Keratinocyte (primary cell): Measurements from ENCODE around the gene RNH1. TPM values are rescaled to one million over a fixed set of nuclear protein-coding genes. Genes with fewer than 3 reads are reported as not detected.

Source experiments
- DNase-seq: peaks from one replicate; pipeline ENCODE4 v3.0.0-alpha.2; 2011; ENCODE audit warnings: low read depth, missing footprints, low spot score
- FAIRE-seq: peaks from 2 replicates; lab custom pipeline; 2011; peaks lifted over from hg19 to GRCh38; lab: Jason Lieb, UNC
- H2AFZ ChIP-seq: 2 replicates; pipeline ENCODE4 v1.6.0; 2012; ENCODE audit warnings: low read length, control low read depth, inconsistent platforms; ENCODE audit not compliant: control insufficient read depth
- H3K27ac ChIP-seq: 2 replicates; pipeline ENCODE4 v1.5.1; 2011; ENCODE audit warnings: low read length; ENCODE audit not compliant: control insufficient read depth, insufficient read depth
- H3K27me3 ChIP-seq: 3 replicates; pipeline ENCODE4 v1.6.0; 2011; ENCODE audit warnings: low read length; ENCODE audit not compliant: control insufficient read depth, insufficient read depth; ENCODE audit errors: extremely low read depth
- H3K36me3 ChIP-seq, 2 experiments: 2 replicates in 1 of 2; 3 replicates in 1 of 2; pipeline ENCODE4 v1.5.1; 2011; ENCODE audit warnings: low read length in 2 of 2, mild to moderate bottlenecking in 1 of 2; ENCODE audit not compliant: control insufficient read depth in 2 of 2, insufficient read depth in 2 of 2; ENCODE audit errors: extremely low read depth in 1 of 2
- H3K4me1 ChIP-seq: 3 replicates; pipeline ENCODE4 v1.5.1; 2011; ENCODE audit warnings: low read length; ENCODE audit not compliant: control insufficient read depth, insufficient read depth; ENCODE audit errors: extremely low read depth
- H3K4me2 ChIP-seq: 3 replicates; pipeline ENCODE4 v1.6.0; 2011; ENCODE audit warnings: low read depth, low read length; ENCODE audit not compliant: control insufficient read depth, insufficient read depth; ENCODE audit errors: extremely low read depth
- H3K4me3 ChIP-seq, 3 experiments: fragments of 200-600 bp in 1 of 3; sonication (generic) in 1 of 3; 2 replicates in 2 of 3; 3 replicates in 1 of 3; pipeline ENCODE4 v1.5.1; 2011 to 2016; ENCODE audit warnings: low read length in 3 of 3, mild to moderate bottlenecking in 3 of 3, control low read depth in 2 of 3, inconsistent platforms in 1 of 3, low read depth in 1 of 3, mixed read lengths in 1 of 3, mixed run types in 1 of 3, moderate library complexity in 1 of 3; ENCODE audit not compliant: control insufficient read depth in 2 of 3, insufficient read depth in 2 of 3; ENCODE audit errors: extremely low read depth in 1 of 3
- H3K79me2 ChIP-seq: 2 replicates; pipeline ENCODE4 v1.6.0; 2012; ENCODE audit warnings: low read length; ENCODE audit not compliant: control insufficient read depth, insufficient read depth
- H3K9ac ChIP-seq: 3 replicates; pipeline ENCODE4 v1.6.0; 2011; ENCODE audit warnings: low read length; ENCODE audit not compliant: control insufficient read depth, insufficient read depth; ENCODE audit errors: extremely low read depth
- H3K9me1 ChIP-seq: 3 replicates; pipeline ENCODE4 v1.6.0; 2011; ENCODE audit warnings: low read length; ENCODE audit not compliant: control insufficient read depth, insufficient read depth; ENCODE audit errors: extremely low read depth
- H3K9me3 ChIP-seq: 2 replicates; pipeline ENCODE4 v1.5.1; 2012; ENCODE audit warnings: low read depth, low read length; ENCODE audit not compliant: control insufficient read depth
- H4K20me1 ChIP-seq: 3 replicates; pipeline ENCODE4 v1.6.0; 2011; ENCODE audit warnings: low read length; ENCODE audit not compliant: control insufficient read depth, insufficient read depth; ENCODE audit errors: extremely low read depth
- CTCF ChIP-seq, 3 experiments: IDR thresholded peaks in 1 of 3; conservative IDR thresholded peaks in 1 of 3; optimal IDR thresholded peaks in 1 of 3; 2 replicates in 2 of 3; 3 replicates in 1 of 3; pipeline versions ENCODE3 to v1.5.1; 2011; ENCODE audit warnings: low read length in 3 of 3, mild to moderate bottlenecking in 3 of 3, moderate library complexity in 2 of 3, control low read depth in 1 of 3, inconsistent platforms in 1 of 3; ENCODE audit not compliant: insufficient read depth in 2 of 3; ENCODE audit errors: extremely low read depth in 1 of 3
- EZH2 ChIP-seq: IDR thresholded peaks from one replicate; pipeline ENCODE4 v1.6.1; 2012; ENCODE audit warnings: inconsistent platforms, mild to moderate bottlenecking, low read length, moderate library complexity
- dilution Hi-C: fragments of 300-500 bp; cut with MboI; formaldehyde crosslinking; loops from one replicate; pipeline ENCODE4 v1.7.0; 2020; ENCODE audit warnings: low sequenced_read_pairs; ENCODE audit not compliant: extremely low pct_ligation_motif_present
- polyA plus RNA-seq, 5 experiments: library from polyadenylated mRNA; depleted of rRNA in 3 of 5; stranded (reverse) in 3 of 5; stranded (forward) in 1 of 5; unstranded in 1 of 5; fragments of >200 nt; gene quantifications; 1 replicate in 1 of 5; 2 replicates in 3 of 5; 3 replicates in 1 of 5; pipeline versions ENCODE4 v1.2.1 to v1.2.3, GENCODE V29; 2011 to 2012; ENCODE audit warnings: missing spikeins in 2 of 5, low read depth in 1 of 5, low replicate concordance in 1 of 5

RNH1 gene
- polyA plus RNA-seq, 1 donor (not counting 4 experiments of a cell fraction or from before 2014, with no cell fraction given), result 92.0 TPM

DNA sequence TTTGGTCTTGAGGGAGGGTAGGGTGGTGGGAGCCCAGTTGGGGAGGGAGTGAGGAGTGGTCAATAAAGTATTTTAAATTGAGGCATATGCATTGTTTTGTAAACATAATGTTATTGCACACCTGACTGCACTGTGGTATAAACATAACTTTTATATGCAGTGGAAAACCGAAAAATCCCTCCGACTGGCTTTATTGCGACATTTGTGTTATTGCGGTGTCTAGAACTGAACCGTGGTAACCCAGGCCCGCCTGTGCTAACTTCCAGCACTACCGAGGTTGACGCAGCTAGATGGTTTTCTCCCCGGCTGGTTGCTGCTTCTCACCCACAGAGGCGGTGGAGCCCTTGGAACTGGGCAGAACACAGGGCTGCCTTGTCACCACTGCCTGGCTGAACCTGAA, 7.6 kb upstream of the RNH1 start:
- no peaks in the 10 kb centered on the region for H3K9me1 ChIP-seq
- H4K20me1 ChIP-seq, result no peaks in the 10 kb centered on the region
- H3K4me1 ChIP-seq, result peaks cover 20% of the 10 kb centered on the region
- H3K79me2 ChIP-seq, result no peaks in the 10 kb centered on the region
- peaks cover 3% of the 10 kb centered on the region for H3K9me3 ChIP-seq
- H3K4me2 ChIP-seq, result peak overlapping the region; percentile 45
- dilution Hi-C loops, result no loop called here
- no peak for DNase-seq
- H3K36me3 ChIP-seq, result peaks cover 6 to 9% of the 10 kb centered on the region in 2 experiments
- no peak for FAIRE-seq
- no peak overlapping the region for H2AFZ ChIP-seq
- TF ChIP-seq EZH2, result no peak
- TF ChIP-seq CTCF (optimal IDR thresholded peaks at IDR 0.05 in 1 of 3, IDR thresholded peaks at IDR 0.05 in 1 of 3, conservative IDR thresholded peaks at IDR 0.05 in 1 of 3; ENCODE audit: extremely low read depth in 1 of 3, insufficient read depth in 2 of 3, low read length in 3 of 3), result no peak
- H3K9ac ChIP-seq, result peak overlapping the region; percentile 60
- H3K27ac ChIP-seq, result peak overlapping the region; percentile 90
- H3K27me3 ChIP-seq, result no peaks in the 10 kb centered on the region
- no peak overlapping the region for H3K4me3 ChIP-seq

DNA sequence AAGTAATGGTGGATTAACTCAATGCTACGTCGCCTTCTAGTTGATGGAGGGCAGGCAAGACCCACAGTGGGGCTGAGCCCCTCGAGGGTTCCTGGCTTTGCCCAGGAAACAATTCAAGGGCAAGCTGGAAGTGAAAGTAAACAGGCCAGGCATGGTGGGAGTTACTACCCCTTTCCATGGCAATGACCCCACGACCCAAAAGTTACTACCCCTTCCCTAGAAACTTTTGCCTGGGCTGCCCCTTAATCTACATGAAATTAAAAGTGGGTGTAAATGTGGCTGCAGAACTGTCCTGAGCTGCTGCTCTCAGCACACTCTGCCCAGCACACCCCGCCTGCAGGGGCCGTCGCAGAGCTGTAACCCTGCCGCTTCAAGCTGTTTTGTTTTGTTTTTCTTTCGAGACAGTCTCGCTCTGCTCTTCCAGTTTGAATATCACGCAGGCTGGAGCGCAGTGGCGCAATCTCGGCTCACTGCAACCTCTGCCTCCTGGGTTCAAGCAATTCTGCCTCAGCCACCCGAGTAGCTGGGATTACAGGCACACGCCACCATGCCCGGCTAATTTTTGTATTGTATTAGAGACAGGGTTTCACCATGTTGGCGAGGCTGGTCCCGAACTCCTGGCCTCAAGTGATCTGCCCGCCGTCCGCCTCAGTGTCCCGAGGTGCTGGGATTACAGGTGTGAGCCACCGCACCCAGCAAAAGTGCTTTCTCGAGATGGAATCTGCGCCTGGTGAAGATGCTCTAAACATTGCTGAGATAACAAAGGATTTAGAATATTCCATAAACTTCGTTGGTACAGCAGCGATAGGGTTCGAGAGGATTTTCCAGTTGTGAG, 5.9 kb upstream of the RNH1 start:
- dilution Hi-C loops, result no loop called here
- H4K20me1 ChIP-seq, result no peaks in the 10 kb centered on the region

More for the DNA sequence above, 5.9 kb upstream of the RNH1 start:
- no peak for DNase-seq
- no peaks in the 10 kb centered on the region for H3K9me1 ChIP-seq
- no peak overlapping the region for H3K27ac ChIP-seq
- H3K27me3 ChIP-seq, result no peaks in the 10 kb centered on the region
- no peak for TF ChIP-seq CTCF (optimal IDR thresholded peaks at IDR 0.05 in 1 of 3, IDR thresholded peaks at IDR 0.05 in 1 of 3, conservative IDR thresholded peaks at IDR 0.05 in 1 of 3; ENCODE audit: extremely low read depth in 1 of 3, insufficient read depth in 2 of 3, low read length in 3 of 3)
- TF ChIP-seq EZH2, result no peak
- H3K4me1 ChIP-seq, result peaks cover 18% of the 10 kb centered on the region
- no peak overlapping the region for H2AFZ ChIP-seq
- no peak overlapping the region for H3K4me3 ChIP-seq
- H3K9me3 ChIP-seq, result peaks cover 3% of the 10 kb centered on the region
- no peak overlapping the region for H3K9ac ChIP-seq
- FAIRE-seq, result no peak
- H3K36me3 ChIP-seq, result peaks cover 13 to 14% of the 10 kb centered on the region in 2 experiments
- no peak overlapping the region for H3K4me2 ChIP-seq
- H3K79me2 ChIP-seq, result peaks cover 3% of the 10 kb centered on the region
